Right renal cortex interstitium (tissue), 3 donors: ENCODE data around the gene BCL2L13. TPM values are rescaled to one million over a fixed set of nuclear protein-coding genes. Genes with fewer than 3 reads are reported as not detected.
"Not testable (repeated sequence)": the region's sequence is repeated elsewhere in the genome, so short reads cannot be mapped to it uniquely, and the experiment has no call there.

ENCODE experiments used
- DNase-seq, 3 donors: peaks; one replicate each; pipeline ENCODE4 v3.0.0-alpha.2; 2013; ENCODE audit warnings: low read depth in 3 of 3, low spot score in 2 of 3
- polyA plus RNA-seq, 3 donors: library from polyadenylated mRNA; unstranded; fragments of 120-200 nt; gene quantifications; one replicate each; pipeline ENCODE4 v1.2.1, GENCODE V29; 2013; ENCODE audit not compliant: insufficient read length in 3 of 3

Gene BCL2L13
- polyA plus RNA-seq, 3 donors, result 46.3 to 52.3 (median 49.2) TPM

GRCh38 chr22:17633998-17634323 is 4.6 kb upstream of the BCL2L13 start:
- DNase-seq, result no peak

- no peak for DNase-seq
Observed at GRCh38 chr22:17634696-17635095, 3.9 kb upstream of the BCL2L13 start.

GRCh38 chr22:17636850-17637249 is 1.7 kb upstream of the BCL2L13 start:
- not testable (repeated sequence) for DNase-seq

GRCh38 chr22:17637490-17638181 is 921 bp upstream of the BCL2L13 start:
- DNase-seq, result no peak

- peak in 1 of 3 donors; percentile 42 for DNase-seq
Observed at GRCh38 chr22:17638182-17638431, 450 bp upstream of the BCL2L13 start.

GRCh38 chr22:17639247-17639741 is 737 bp downstream of the BCL2L13 start:
- peak in 2 of 3 donors; percentile 35 to 56 for DNase-seq

GRCh38 chr22:17641269-17641668 is 2.7 kb downstream of the BCL2L13 start:
- no peak for DNase-seq

GRCh38 chr22:17642357-17642756 is 3.8 kb downstream of the BCL2L13 start:
- not testable (repeated sequence) for DNase-seq

GRCh38 chr22:17647452-17647851 is 8.9 kb downstream of the BCL2L13 start:
- DNase-seq, result no peak

- no peak for DNase-seq
Observed at GRCh38 chr22:17647991-17648390, 9.4 kb downstream of the BCL2L13 start.

- no peak for DNase-seq
Observed at GRCh38 chr22:17648569-17648968, 10.0 kb downstream of the BCL2L13 start.

- no peak for DNase-seq
Observed at GRCh38 chr22:17655289-17655688, 16.7 kb downstream of the BCL2L13 start.

GRCh38 chr22:17656870-17657395 is 18.4 kb downstream of the BCL2L13 start:
- no peak for DNase-seq

GRCh38 chr22:17664414-17665055 is 26.0 kb downstream of the BCL2L13 start:
- DNase-seq, result no peak

- DNase-seq, result no peak
Observed at GRCh38 chr22:17665248-17665647, 26.7 kb downstream of the BCL2L13 start.

GRCh38 chr22:17665854-17666253 is 27.3 kb downstream of the BCL2L13 start:
- no peak for DNase-seq

- DNase-seq, result not testable (repeated sequence)
Observed at GRCh38 chr22:17671521-17672092, 33.0 kb downstream of the BCL2L13 start.

GRCh38 chr22:17672417-17672991 is 33.9 kb downstream of the BCL2L13 start:
- no peak for DNase-seq

GRCh38 chr22:17674152-17674551 is 35.6 kb downstream of the BCL2L13 start:
- DNase-seq, result no peak

GRCh38 chr22:17675584-17675983 is 37.0 kb downstream of the BCL2L13 start:
- no peak for DNase-seq

- no peak for DNase-seq
Observed at GRCh38 chr22:17678817-17679385, 40.3 kb downstream of the BCL2L13 start.
